Tibial nerve (tissue), 4 donors: ENCODE data around the gene ATAT1. TPM values are rescaled to one million over a fixed set of nuclear protein-coding genes. Genes with fewer than 3 reads are reported as not detected.

Experiments
- DNase-seq, 2 donors: peaks; one replicate each; pipeline ENCODE4 v3.0.0-alpha.2; 2019; ENCODE audit warnings: low spot score in 2 of 2
- H3K27ac ChIP-seq, 4 donors: fragments of 200-600 bp; sonication (generic) in 3 of 4; one replicate each; pipeline ENCODE4 v1.5.1; 2017 to 2019; ENCODE audit warnings: mild to moderate bottlenecking in 1 of 4
- H3K27me3 ChIP-seq, 2 donors: fragments of 200-600 bp; sonication (generic) in 1 of 2; one replicate each; pipeline versions ENCODE4 v1.5.1 to v1.6.0; 2017 to 2019
- H3K36me3 ChIP-seq, 3 donors: fragments of 200-600 bp; sonication (generic); one replicate each; pipeline ENCODE4 v1.5.1; 2018 to 2019
- H3K4me1 ChIP-seq, 4 donors: fragments of 200-600 bp; sonication (generic) in 3 of 4; one replicate each; pipeline ENCODE4 v1.5.1; 2017 to 2019
- H3K4me3 ChIP-seq, 4 donors: fragments of 200-600 bp; sonication (generic) in 3 of 4; one replicate each; pipeline ENCODE4 v1.5.1; 2017 to 2019; ENCODE audit warnings: mild to moderate bottlenecking in 1 of 4, moderate library complexity in 1 of 4
- H3K9me3 ChIP-seq, 4 donors: fragments of 200-600 bp; sonication (generic) in 3 of 4; one replicate each; pipeline ENCODE4 v1.5.1; 2017 to 2019
- EP300 ChIP-seq, 2 donors: sonication (generic); formaldehyde crosslinking; IDR thresholded peaks; one replicate each; pipeline ENCODE4 v1.6.1; 2017; ENCODE audit warnings: antibody characterized with exemption in 2 of 2, mild to moderate bottlenecking in 1 of 2
- POLR2A ChIP-seq, 2 donors: fragments of 450-650 bp; IDR thresholded peaks; one replicate each; pipeline ENCODE4 v1.6.1; 2017; ENCODE audit warnings: antibody characterized with exemption in 2 of 2, mild to moderate bottlenecking in 2 of 2, moderate library complexity in 2 of 2
- WGBS, 2 donors: methylation state at CpG; one replicate each; pipeline ENCODE4 v1.1.5; 2018; 5-methylcytosine and 5-hydroxymethylcytosine counted together
- total RNA-seq, 4 donors: library from RNA; depleted of rRNA; stranded (reverse); fragments of >200 nt; gene quantifications; one replicate each; pipeline ENCODE4 v1.1.0, GENCODE V29; 2016
- TF ChIP-seq, protein P1 (sequence below), 5 experiments: fragments of 200-600 bp in 3 of 5; fragments of 450-650 bp in 2 of 5; sonication (generic) in 3 of 5; IDR thresholded peaks; one replicate each; pipeline ENCODE4 v1.5.1; 2016 to 2019; ENCODE audit warnings: antibody characterized with exemption in 5 of 5, mild to moderate bottlenecking in 3 of 5, moderate library complexity in 2 of 5

Gene ATAT1
- total RNA-seq, 4 donors from 2014 or later, result 5.5 to 18.0 (median 7.7) TPM

DNA sequence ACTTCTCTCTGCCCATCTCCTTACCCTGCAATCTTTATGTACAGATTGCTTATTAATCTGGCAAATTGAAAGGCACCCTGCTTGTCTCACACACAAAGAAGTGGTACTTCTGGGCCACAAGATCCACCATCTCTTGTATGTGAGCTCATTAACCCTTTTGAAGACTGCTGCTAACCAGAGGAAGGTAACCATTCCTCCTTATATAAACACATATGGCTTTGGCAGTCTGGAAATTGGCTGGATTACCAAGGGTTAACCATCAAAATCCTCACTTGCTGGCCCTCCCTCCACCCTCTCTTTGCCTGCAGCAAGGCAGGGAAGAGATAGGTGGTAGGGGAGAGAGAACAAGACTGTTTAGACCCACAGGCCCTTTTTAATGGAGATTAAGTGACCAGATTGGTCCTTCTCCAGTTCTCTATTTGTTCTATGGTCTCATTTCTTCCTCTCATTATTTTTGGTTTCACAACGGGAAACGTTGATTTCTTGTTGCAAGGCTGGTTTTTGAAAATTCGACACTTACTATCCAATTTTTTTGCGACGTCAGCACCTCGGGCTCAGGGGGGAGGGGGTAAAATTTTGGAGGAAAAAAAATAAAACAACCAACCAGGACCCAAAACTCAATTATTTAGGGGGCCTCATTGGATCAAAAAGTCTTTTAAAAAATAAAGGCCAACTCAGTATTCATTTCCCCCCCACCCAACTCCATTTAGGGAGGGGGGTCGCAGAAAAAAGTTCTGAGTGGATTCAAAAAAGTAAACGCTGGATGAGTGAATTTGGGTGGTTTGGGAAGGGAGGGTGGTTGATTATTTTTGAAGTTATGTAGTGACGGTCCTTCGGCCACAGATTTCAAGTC is 10.5 kb upstream of the ATAT1 start:
- WGBS, 2 donors, result 0 to 1% methylated on average over 10 of the region's 10 CpGs
- H3K4me1 ChIP-seq, result peaks cover 0 to 52% (median 40%) of the 10 kb centered on the region in 4 donors
- H3K36me3 ChIP-seq, result peaks cover 8 to 36% (median 20%) of the 10 kb centered on the region in 3 donors
- peak in 1 of 2 donors; percentile 22 for DNase-seq
- H3K27ac ChIP-seq, result peak overlapping the region; percentile 94 to 100 (median 97)
- H3K27me3 ChIP-seq, result no peaks in the 10 kb centered on the region
- H3K4me3 ChIP-seq, result peak overlapping the region; percentile 66 to 95 (median 90)
- H3K9me3 ChIP-seq, result no peaks in the 10 kb centered on the region
- TF ChIP-seq, protein P1, sequence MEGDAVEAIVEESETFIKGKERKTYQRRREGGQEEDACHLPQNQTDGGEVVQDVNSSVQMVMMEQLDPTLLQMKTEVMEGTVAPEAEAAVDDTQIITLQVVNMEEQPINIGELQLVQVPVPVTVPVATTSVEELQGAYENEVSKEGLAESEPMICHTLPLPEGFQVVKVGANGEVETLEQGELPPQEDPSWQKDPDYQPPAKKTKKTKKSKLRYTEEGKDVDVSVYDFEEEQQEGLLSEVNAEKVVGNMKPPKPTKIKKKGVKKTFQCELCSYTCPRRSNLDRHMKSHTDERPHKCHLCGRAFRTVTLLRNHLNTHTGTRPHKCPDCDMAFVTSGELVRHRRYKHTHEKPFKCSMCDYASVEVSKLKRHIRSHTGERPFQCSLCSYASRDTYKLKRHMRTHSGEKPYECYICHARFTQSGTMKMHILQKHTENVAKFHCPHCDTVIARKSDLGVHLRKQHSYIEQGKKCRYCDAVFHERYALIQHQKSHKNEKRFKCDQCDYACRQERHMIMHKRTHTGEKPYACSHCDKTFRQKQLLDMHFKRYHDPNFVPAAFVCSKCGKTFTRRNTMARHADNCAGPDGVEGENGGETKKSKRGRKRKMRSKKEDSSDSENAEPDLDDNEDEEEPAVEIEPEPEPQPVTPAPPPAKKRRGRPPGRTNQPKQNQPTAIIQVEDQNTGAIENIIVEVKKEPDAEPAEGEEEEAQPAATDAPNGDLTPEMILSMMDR (IDR thresholded peaks at IDR 0.05), result no peak
- TF ChIP-seq EP300 (IDR thresholded peaks at IDR 0.05) (no peak), POLR2A (IDR thresholded peaks at IDR 0.05) (no peak)

DNA sequence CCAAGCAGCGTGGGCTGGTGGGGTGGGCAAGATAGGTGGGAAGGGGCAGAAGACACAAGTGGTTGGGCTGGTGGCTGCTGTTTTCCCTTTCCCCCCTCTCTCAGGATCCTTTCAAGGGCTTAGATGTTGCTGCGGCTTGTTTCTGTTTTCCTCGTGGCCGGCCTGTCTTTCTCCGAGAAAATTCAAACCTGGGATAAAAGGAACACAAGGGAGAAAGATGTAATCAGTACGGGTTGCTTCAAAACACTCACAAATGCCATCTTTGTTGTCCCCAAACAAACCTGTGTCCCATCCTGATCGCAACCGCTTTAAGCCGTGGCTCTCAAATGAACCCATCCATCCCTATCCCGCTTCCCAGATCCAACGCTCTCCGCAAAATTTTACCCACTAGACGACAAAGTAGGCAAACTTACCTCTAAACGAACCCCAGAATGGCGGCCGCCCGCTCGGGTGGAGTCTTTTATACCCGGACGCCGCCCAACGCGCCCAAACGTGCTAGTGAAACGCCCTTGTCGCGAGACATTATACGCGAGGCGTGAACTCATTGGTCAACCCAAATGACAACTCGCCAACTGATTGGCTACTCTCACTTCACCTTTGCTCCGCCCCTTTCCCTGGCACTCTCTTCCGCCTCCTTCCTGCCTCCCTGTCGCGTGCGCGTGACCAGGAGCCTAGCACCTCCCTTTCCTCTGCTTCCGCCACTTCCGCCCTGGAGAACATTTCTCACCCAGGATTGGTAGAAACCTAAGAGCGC is 9.7 kb upstream of the ATAT1 start, which contains the start of gene PPP1R10:
TSS of gene PPP1R10 (minus strand) at position 433 of the 754 bp plus-strand sequence. CDS start 7,299 bp downstream, outside the sequence.
- Histone ChIP-seq H3K36me3 (peaks cover 8 to 44% (median 20%) of the 10 kb centered on the region in 3 donors), H3K4me3 (peak within 1 kb of the TSS; percentile 66 to 95 (median 90)), H3K27me3 (no peaks in the 10 kb centered on the region), H3K9me3 (no peaks in the 10 kb centered on the region), H3K4me1 (peaks cover 0 to 48% (median 33%) of the 10 kb centered on the region in 4 donors), H3K27ac (peak within 1 kb of the TSS; percentile 94 to 100 (median 97))
- DNase-seq, result peak; percentile 97 to 99
- WGBS, 2 donors, result 0 to 1% methylated on average over 40 of the region's 40 CpGs
- peak; percentile 100 for TF ChIP-seq POLR2A (IDR thresholded peaks at IDR 0.05)
- TF ChIP-seq EP300 (IDR thresholded peaks at IDR 0.05), result peak in 1 of 2 donors; percentile 100
- TF ChIP-seq, protein P1 (IDR thresholded peaks at IDR 0.05), result peak in 1 of 5 experiments; percentile 18

DNA sequence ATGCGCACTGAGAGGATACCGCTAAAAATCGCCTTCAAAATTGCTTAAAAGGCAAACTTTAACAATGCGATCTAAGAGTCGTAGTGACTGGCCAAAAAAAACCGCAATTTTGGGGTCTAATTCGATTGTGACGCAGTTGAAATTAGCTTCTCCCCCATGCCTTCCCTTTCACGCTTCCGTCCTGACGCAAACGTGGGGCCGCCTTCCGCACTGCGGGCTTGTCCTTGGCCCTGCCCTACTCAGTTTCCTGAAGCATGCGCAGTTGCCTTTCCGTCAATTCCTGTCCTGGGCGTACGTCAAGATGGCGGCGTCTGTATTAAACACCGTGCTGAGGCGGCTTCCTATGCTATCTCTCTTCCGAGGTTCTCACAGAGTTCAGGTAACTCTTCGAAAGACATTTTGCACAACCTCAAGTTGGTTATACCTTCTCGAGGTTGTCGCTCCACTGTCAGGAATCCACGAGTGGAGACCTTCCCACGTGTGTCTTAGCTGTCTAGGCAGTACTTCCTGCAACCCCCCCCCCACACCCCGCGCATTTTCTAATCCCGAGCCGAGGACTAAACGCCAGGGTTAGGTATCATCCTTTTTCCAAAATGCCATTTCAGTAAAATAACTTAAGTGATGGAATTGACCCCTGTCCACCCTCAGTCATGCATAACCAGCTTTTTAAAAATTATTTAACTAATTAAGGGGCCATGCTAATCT is 9.0 kb upstream of the ATAT1 start, which contains the start of gene MRPS18B:
TSS of gene MRPS18B (plus strand) at position 276 of the 705 bp plus-strand sequence. CDS start at position 302, 26 bp downstream.
- WGBS, 2 donors, result 0% methylated on average over 34 of the region's 34 CpGs
- peak; percentile 95 to 97 for DNase-seq
- Histone ChIP-seq H3K36me3 (peaks cover 8 to 51% (median 23%) of the 10 kb centered on the region in 3 donors), H3K4me3 (peak within 1 kb of the TSS; percentile 66 to 95 (median 90)), H3K27me3 (no peaks in the 10 kb centered on the region), H3K9me3 (no peaks in the 10 kb centered on the region), H3K27ac (peak within 1 kb of the TSS; percentile 94 to 100 (median 97)), H3K4me1 (peaks cover 0 to 40% (median 27%) of the 10 kb centered on the region in 4 donors)
- TF ChIP-seq POLR2A (IDR thresholded peaks at IDR 0.05), result peak; percentile 77 to 84
- TF ChIP-seq, protein P1 (IDR thresholded peaks at IDR 0.05), result peak in 1 of 5 experiments; percentile 8
- TF ChIP-seq EP300 (IDR thresholded peaks at IDR 0.05), result peak; percentile 92 to 95

DNA sequence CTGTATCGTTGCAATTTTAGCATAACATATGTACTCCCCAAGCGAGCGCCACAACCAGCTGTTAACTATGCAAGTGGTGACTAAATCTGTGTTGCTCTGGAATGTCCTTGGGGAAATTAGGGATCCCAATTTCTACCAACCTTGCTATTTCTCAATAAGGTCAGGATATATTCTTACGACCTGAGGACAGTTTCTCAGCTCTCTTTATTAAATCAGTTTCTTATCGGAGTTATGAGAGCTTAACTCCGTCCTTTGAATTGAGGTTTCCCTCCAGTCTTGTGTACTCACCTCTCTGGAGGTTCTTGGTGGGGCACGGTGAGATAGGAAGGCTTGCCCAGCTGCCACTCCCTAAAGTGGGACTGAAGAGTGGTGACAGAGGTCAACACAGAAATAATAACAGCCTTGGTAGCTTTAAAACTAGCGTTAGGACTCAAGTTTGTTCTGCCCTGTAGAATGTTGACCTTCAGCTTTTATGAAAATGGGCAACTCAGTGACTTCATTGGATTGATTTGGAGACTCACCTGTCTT is 8.3 kb upstream of the ATAT1 start:
- 21 to 22% methylated on average over 8 of the region's 8 CpGs for WGBS, 2 donors
- H3K36me3 ChIP-seq, result peaks cover 8 to 57% (median 29%) of the 10 kb centered on the region in 3 donors
- H3K4me1 ChIP-seq, result peaks cover 0 to 34% (median 21%) of the 10 kb centered on the region in 4 donors
- TF ChIP-seq, protein P1 (IDR thresholded peaks at IDR 0.05), result no peak
- no peaks in the 10 kb centered on the region for H3K27me3 ChIP-seq
- H3K9me3 ChIP-seq, result no peaks in the 10 kb centered on the region
- no peak for DNase-seq
- H3K27ac ChIP-seq, result peak overlapping the region; percentile 91 to 99 (median 94)
- H3K4me3 ChIP-seq, result peak overlapping the region; percentile 57 to 94 (median 72)
